Calu3 (cell line): ENCODE measurements around the gene ADGRE2. TPM values are rescaled to one million over a fixed set of nuclear protein-coding genes. Genes with fewer than 3 reads are reported as not detected.

Source experiments
- BruUV-seq: library from RNA; stranded (reverse); fragments of 400-500 nt; replicated peaks from 2 replicates; lab custom pipeline; 2021; lab: Mats Ljungman, UMichigan
- CTCF ChIA-PET: fragments of 300-600 bp; sonication (Branson Sonifier 250); formaldehyde crosslinking; loops from one replicate; lab custom pipeline; 2022; ENCODE audit warnings: antibody characterized with exemption; lab: Charles Lee
- DNase-seq: peaks from one replicate; pipeline ENCODE4 v3.0.0; 2022
- H3K27ac Mint-ChIP-seq: one replicate; pipeline ENCODE4 v1.8.0; 2022; ENCODE audit warnings: mixed read lengths; ENCODE audit not compliant: unreplicated experiment
- H3K27me3 Mint-ChIP-seq: one replicate; pipeline ENCODE4 v1.8.0; 2022; ENCODE audit warnings: mixed read lengths; ENCODE audit not compliant: unreplicated experiment
- H3K36me3 Mint-ChIP-seq: one replicate; pipeline ENCODE4 v1.8.0; 2022; ENCODE audit warnings: mild to moderate bottlenecking, moderate library complexity, mixed read lengths; ENCODE audit not compliant: insufficient read depth, unreplicated experiment
- H3K4me1 Mint-ChIP-seq: one replicate; pipeline ENCODE4 v1.8.0; 2022; ENCODE audit warnings: mild to moderate bottlenecking, low read depth, mixed read lengths; ENCODE audit not compliant: unreplicated experiment
- H3K4me3 Mint-ChIP-seq: one replicate; pipeline ENCODE4 v1.8.0; 2022; ENCODE audit warnings: mild to moderate bottlenecking, low read depth, moderate library complexity, mixed read lengths; ENCODE audit not compliant: unreplicated experiment
- H3K9me3 Mint-ChIP-seq: one replicate; pipeline ENCODE4 v1.8.0; 2022; ENCODE audit warnings: low read depth, mixed read lengths; ENCODE audit not compliant: unreplicated experiment
- CTCF ChIP-seq: fragments of 200-600 bp; IDR thresholded peaks from one replicate; pipeline ENCODE4 v1.8.0; 2022; ENCODE audit warnings: antibody characterized with exemption; ENCODE audit not compliant: unreplicated experiment
- intact Hi-C: fragments of 100-400 bp; cut with micrococcal nuclease; formaldehyde crosslinking; loops from one replicate; pipeline ENCODE4 v1.10.0; 2022; ENCODE audit not compliant: unreplicated experiment
- total RNA-seq: library from RNA; stranded (reverse); gene quantifications from 2 replicates; pipeline ENCODE4 v1.2.3, GENCODE V29; 2022

ADGRE2 gene
- total RNA-seq, 1 experiment from 2014 or later: not detected

GRCh38 chr19:14748601-14749000, 29.8 kb downstream of the ADGRE2 start:
- no peaks in the 10 kb centered on the region for H3K9me3 Mint-ChIP-seq
- DNase-seq: no peak
- H3K36me3 Mint-ChIP-seq: no peaks in the 10 kb centered on the region
- no peak overlapping the region for H3K27ac Mint-ChIP-seq
- TF ChIP-seq CTCF: no peak
- no peaks in the 10 kb centered on the region for H3K27me3 Mint-ChIP-seq
- intact Hi-C loops: no loop called here
- no peak overlapping the region for H3K4me3 Mint-ChIP-seq
- BruUV-seq: no TSS peak
- H3K4me1 Mint-ChIP-seq: no peaks in the 10 kb centered on the region
- CTCF ChIA-PET: no interaction called here

GRCh38 chr19:14746886-14747285, 31.5 kb downstream of the ADGRE2 start:
- DNase-seq: no peak
- intact Hi-C loops: no loop called here
- no peak for TF ChIP-seq CTCF
- CTCF ChIA-PET: no interaction called here
- no peaks in the 10 kb centered on the region for H3K27me3 Mint-ChIP-seq
- no peak overlapping the region for H3K4me3 Mint-ChIP-seq
- no TSS peak for BruUV-seq
- H3K36me3 Mint-ChIP-seq: no peaks in the 10 kb centered on the region
- no peaks in the 10 kb centered on the region for H3K4me1 Mint-ChIP-seq
- no peaks in the 10 kb centered on the region for H3K9me3 Mint-ChIP-seq
- no peak overlapping the region for H3K27ac Mint-ChIP-seq

GRCh38 chr19:14735915-14736314, 42.4 kb downstream of the ADGRE2 start:
- no peak for DNase-seq
- TF ChIP-seq CTCF: no peak
- no peak overlapping the region for H3K4me3 Mint-ChIP-seq
- H3K4me1 Mint-ChIP-seq: no peaks in the 10 kb centered on the region
- H3K9me3 Mint-ChIP-seq: peaks cover 11% of the 10 kb centered on the region
- intact Hi-C loops: no loop called here
- CTCF ChIA-PET: no interaction called here
- no peaks in the 10 kb centered on the region for H3K27me3 Mint-ChIP-seq
- H3K27ac Mint-ChIP-seq: no peak overlapping the region
- BruUV-seq: no TSS peak
- H3K36me3 Mint-ChIP-seq: no peaks in the 10 kb centered on the region

- Mint-ChIP-seq H3K27ac (no peak overlapping the region), H3K36me3 (no peaks in the 10 kb centered on the region), H3K27me3 (no peaks in the 10 kb centered on the region), H3K9me3 (peaks cover 17% of the 10 kb centered on the region), H3K4me1 (no peaks in the 10 kb centered on the region), H3K4me3 (no peak overlapping the region)
- intact Hi-C loops: no loop called here
- no TSS peak for BruUV-seq
- DNase-seq: no peak
- CTCF ChIA-PET: no interaction called here
- no peak for TF ChIP-seq CTCF
Measured at GRCh38 chr19:14733574-14733973, 44.8 kb downstream of the ADGRE2 start.
